ENCODE results near the gene YPEL1.

The YPEL1 gene

GRCh38 chr22:21697880-21698279, 37.7 kb downstream of the YPEL1 start:
- TF ChIP-seq, protein P1, sequence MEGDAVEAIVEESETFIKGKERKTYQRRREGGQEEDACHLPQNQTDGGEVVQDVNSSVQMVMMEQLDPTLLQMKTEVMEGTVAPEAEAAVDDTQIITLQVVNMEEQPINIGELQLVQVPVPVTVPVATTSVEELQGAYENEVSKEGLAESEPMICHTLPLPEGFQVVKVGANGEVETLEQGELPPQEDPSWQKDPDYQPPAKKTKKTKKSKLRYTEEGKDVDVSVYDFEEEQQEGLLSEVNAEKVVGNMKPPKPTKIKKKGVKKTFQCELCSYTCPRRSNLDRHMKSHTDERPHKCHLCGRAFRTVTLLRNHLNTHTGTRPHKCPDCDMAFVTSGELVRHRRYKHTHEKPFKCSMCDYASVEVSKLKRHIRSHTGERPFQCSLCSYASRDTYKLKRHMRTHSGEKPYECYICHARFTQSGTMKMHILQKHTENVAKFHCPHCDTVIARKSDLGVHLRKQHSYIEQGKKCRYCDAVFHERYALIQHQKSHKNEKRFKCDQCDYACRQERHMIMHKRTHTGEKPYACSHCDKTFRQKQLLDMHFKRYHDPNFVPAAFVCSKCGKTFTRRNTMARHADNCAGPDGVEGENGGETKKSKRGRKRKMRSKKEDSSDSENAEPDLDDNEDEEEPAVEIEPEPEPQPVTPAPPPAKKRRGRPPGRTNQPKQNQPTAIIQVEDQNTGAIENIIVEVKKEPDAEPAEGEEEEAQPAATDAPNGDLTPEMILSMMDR (IDR thresholded peaks at IDR 0.05; ENCODE audit: low read depth, low read length): no peak
- H3K4me3 ChIP-seq (replicated peaks in 1 of 2; ENCODE audit: low read depth in 2 of 2, low read length in 2 of 2): no peak overlapping the region
- DNase-seq (ENCODE audit: low read depth in 2 of 2): peak in 1 of 2 donors; percentile 68

- H3K4me3 ChIP-seq (replicated peaks in 1 of 2; ENCODE audit: low read depth in 2 of 2, low read length in 2 of 2): no peak overlapping the region
- DNase-seq (ENCODE audit: low read depth in 2 of 2): no peak
- TF ChIP-seq, protein P1 (IDR thresholded peaks at IDR 0.05; ENCODE audit: low read depth, low read length): no peak
Observed at GRCh38 chr22:21697021-21697771, 38.4 kb downstream of the YPEL1 start.

DNA sequence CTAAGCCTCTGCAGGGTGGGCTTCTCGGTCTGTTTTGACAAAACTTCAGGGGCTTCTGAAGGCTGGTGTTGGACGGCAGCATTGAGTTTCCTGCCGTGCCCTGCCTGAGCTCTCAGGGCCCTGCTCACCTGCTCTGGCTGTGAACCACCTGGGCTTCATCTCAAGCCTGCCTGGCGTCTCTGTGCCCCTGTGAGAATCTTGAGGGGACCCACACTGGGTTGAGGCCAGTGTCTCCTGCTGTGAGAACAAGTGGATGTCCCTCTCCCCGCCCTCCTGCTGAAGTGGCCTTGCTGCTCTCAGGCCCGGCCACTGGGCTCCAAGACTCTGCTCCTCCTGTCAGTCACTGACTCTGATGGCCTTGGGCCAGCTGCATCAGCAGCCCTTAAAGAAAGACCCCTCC, 39.5 kb downstream of the YPEL1 start:
- no peak for DNase-seq (ENCODE audit: low read depth in 2 of 2)
- TF ChIP-seq, protein P1 (IDR thresholded peaks at IDR 0.05; ENCODE audit: low read depth, low read length): no peak
- no peak overlapping the region for H3K4me3 ChIP-seq (replicated peaks in 1 of 2; ENCODE audit: low read depth in 2 of 2, low read length in 2 of 2)

- TF ChIP-seq, protein P1 (IDR thresholded peaks at IDR 0.05; ENCODE audit: low read depth, low read length): no peak
- no peak overlapping the region for H3K4me3 ChIP-seq (replicated peaks in 1 of 2; ENCODE audit: low read depth in 2 of 2, low read length in 2 of 2)
- DNase-seq (ENCODE audit: low read depth in 2 of 2): no peak
Observed at GRCh38 chr22:21695430-21696085, 40.0 kb downstream of the YPEL1 start.

GRCh38 chr22:21694795-21695429, 40.7 kb downstream of the YPEL1 start:
- DNase-seq (ENCODE audit: low read depth in 2 of 2): no peak
- H3K4me3 ChIP-seq (replicated peaks in 1 of 2; ENCODE audit: low read depth in 2 of 2, low read length in 2 of 2): no peak overlapping the region
- TF ChIP-seq, protein P1 (IDR thresholded peaks at IDR 0.05; ENCODE audit: low read depth, low read length): no peak

DNA sequence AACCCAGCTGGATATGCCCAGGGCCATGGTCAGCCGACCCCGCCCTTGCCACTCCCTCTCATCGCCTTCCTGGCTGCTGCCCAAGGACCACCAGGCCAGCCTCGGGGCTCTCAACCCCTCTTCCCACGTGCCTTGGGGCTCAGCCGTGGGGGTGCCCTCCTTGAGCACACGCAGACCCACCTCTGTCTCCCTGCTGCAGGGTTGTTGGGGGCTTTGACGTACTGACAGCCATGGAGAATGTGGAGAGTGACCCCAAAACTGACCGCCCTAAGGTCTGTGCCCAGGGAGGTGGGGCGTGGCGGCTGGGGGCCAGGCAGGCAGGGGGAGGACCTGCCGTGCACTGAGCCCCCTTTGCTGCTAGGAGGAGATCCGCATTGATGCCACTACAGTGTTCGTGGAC, 41.2 kb downstream of the YPEL1 start:
- TF ChIP-seq, protein P1 (IDR thresholded peaks at IDR 0.05; ENCODE audit: low read depth, low read length): no peak
- no peak for DNase-seq (ENCODE audit: low read depth in 2 of 2)
- no peak overlapping the region for H3K4me3 ChIP-seq (replicated peaks in 1 of 2; ENCODE audit: low read depth in 2 of 2, low read length in 2 of 2)
